Measurements from ENCODE around the gene IL10RA.

GRCh38 chr11:117997406-117997805 lies 11.2 kb downstream of the IL10RA start:
- TF ChIP-seq ZNF274 (IDR thresholded peaks at IDR 0.05; ENCODE audit: low read depth, low read length) = no peak
- no peak for TF ChIP-seq YY1 (IDR thresholded peaks at IDR 0.05; ENCODE audit: insufficient read depth, insufficient read length)
